ENCODE data around the gene MRPL33.

The MRPL33 gene

DNA sequence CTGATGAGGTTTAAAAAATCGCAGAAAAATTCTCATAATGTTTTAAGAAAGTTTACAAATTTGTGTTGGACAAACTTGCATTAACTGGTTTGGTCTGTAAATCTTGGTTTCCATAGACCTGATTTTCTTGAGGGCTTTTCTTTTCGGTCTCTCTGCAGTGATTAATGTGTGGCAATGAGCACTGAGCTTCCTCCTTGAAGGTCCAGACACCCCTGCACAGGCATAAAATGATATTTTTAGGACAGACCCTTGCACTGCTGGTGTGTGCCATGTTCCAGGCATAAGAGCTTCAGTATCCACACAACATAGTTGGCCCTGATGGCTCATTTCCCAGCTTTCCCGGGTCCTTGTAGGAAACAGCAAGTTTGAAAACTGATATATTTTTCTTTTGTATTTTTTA lies 33.7 kb downstream of the MRPL33 start:
- Mint-ChIP-seq H3K4me3 (no peak overlapping the region), H3K27me3 (ENCODE audit: low read depth) (peaks cover 2% of the 10 kb centered on the region), H3K4me1 (ENCODE audit: low read depth) (peaks cover 3% of the 10 kb centered on the region), H3K9me3 (no peaks in the 10 kb centered on the region), H3K27ac (no peak overlapping the region), H3K36me3 (ENCODE audit: low read depth) (no peaks in the 10 kb centered on the region)

DNA sequence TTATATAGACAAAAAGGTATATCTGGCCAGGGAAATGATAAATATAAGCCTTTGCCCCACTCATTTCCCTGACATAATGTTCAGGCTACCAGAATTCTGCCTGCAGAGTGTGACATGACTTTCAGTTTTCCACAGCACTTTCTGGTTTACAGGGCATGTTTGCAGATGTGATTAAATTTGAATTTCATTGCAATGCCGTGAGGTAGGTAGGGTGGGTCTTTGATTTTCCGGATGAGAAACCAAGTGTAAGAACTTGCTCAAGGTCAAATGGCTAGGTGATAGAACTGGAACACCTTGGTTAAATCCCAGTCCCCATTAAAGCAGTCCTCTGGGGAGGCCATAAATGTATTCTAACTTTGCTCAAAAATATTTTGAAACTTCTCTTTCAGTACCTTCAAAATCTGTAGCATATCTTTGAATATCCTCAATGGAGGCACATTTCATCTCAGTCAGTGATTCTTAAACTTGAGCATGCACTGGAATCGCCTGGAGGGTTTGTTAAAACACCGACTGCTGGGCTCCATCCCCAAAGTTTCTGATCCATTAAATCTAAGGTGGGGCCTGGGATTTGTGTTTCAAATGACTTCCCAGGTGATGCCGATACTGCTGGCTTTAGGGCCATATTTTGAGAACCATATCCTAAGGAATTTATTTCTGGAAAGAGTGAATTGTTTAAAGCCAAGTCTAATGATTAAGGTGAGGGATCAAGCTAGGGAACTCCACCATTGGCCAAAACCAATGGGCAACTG lies 35.0 kb downstream of the MRPL33 start:
- no peak overlapping the region for H3K27ac Mint-ChIP-seq
- H3K9me3 Mint-ChIP-seq, result no peaks in the 10 kb centered on the region
- H3K27me3 Mint-ChIP-seq (ENCODE audit: low read depth), result peaks cover 4% of the 10 kb centered on the region
- H3K36me3 Mint-ChIP-seq (ENCODE audit: low read depth), result no peaks in the 10 kb centered on the region
- no peak overlapping the region for H3K4me3 Mint-ChIP-seq
- peaks cover 3% of the 10 kb centered on the region for H3K4me1 Mint-ChIP-seq (ENCODE audit: low read depth)

DNA sequence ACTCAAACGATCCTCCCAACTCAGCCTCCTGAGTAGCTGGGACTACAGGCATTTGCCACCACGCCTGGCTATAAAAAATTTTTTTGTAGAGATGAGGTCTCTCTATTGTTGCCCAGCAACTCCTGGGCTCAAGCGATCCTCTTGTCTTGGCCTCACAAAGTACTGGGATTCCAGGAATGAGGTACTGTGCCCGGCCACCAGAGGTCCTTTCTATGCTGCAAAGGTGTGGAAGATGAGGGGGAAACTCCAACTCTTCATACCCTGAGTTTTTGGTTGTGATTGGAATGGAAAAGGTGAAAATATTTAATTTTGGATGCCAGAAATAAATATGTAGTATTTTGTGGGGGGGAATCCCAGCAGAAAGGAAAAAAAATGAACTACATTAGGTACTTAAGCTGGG lies 36.0 kb downstream of the MRPL33 start:
- H3K9me3 Mint-ChIP-seq, result no peaks in the 10 kb centered on the region
- no peak overlapping the region for H3K27ac Mint-ChIP-seq
- no peak overlapping the region for H3K4me3 Mint-ChIP-seq
- peaks cover 7% of the 10 kb centered on the region for H3K27me3 Mint-ChIP-seq (ENCODE audit: low read depth)
- peaks cover 5% of the 10 kb centered on the region for H3K4me1 Mint-ChIP-seq (ENCODE audit: low read depth)
- H3K36me3 Mint-ChIP-seq (ENCODE audit: low read depth), result no peaks in the 10 kb centered on the region

DNA sequence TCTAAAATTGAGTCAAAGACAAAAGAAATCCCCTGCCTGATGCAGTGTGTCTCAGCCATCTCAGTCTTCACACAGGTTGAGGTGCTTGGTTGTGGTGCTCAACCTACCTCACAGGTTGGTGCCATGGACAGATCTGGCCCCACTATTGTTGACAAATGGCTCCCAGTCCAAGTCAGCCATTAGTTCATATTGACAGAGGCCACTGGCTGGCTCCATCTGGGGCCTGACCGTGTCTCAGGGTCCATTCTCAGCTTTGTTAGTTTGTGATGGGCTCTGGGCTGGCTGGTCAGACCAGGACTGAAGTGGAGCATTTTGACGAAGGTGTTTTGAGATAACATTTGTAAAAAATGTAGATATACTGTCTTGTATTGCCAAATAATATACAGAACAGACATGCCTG lies 36.9 kb downstream of the MRPL33 start:
- H3K4me1 Mint-ChIP-seq (ENCODE audit: low read depth), result peaks cover 5% of the 10 kb centered on the region

DNA sequence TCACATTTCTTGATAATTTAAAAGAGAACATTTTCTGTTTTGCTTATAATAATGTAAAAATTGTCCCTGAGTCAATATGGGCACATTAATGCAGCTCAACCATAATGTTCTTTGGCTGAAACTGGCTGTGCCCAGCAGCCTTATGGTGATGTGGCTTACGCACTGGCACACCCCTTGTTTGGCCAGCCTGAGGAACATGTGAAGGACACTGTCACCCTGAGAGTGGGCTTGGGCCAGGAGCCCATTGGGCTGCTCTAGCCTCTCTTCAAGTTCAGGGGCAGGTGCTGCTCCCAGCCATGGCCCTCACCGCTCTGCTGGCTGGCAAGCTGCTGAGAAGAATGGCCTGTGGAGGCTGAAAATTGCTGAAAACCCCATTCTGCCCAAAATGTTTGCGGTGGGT lies 37.5 kb downstream of the MRPL33 start:
- Mint-ChIP-seq H3K27ac (no peak overlapping the region), H3K36me3 (ENCODE audit: low read depth) (no peaks in the 10 kb centered on the region), H3K27me3 (ENCODE audit: low read depth) (peaks cover 7% of the 10 kb centered on the region), H3K4me1 (ENCODE audit: low read depth) (peaks cover 5% of the 10 kb centered on the region), H3K9me3 (no peaks in the 10 kb centered on the region), H3K4me3 (no peak overlapping the region)

More for the DNA sequence above, 36.9 kb downstream of the MRPL33 start:
- H3K27me3 Mint-ChIP-seq (ENCODE audit: low read depth), result peaks cover 7% of the 10 kb centered on the region
- no peak overlapping the region for H3K4me3 Mint-ChIP-seq
- H3K36me3 Mint-ChIP-seq (ENCODE audit: low read depth), result no peaks in the 10 kb centered on the region
- no peaks in the 10 kb centered on the region for H3K9me3 Mint-ChIP-seq
- no peak overlapping the region for H3K27ac Mint-ChIP-seq

DNA sequence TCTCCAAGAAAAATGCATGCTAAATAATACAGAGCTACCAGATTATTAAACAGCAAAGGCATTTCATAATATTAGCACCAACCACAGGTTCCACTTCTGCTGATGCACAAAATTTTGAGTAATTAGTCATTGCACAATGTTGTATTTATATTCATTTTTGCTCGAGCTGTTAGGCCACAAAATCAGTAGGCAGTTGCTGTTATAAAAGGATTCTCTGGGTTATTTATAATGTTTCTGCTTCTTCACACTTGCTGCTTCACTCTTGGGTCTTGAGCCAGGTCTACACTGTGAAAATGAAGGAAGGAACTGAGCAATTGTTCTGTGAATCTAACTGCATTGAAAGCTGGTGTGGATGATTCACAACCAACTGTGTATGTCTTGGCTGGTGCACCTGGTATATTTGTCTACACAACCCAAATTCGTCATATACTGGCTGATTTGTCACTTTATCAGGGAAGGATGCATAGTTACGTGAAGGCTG lies 38.3 kb downstream of the MRPL33 start:
- H3K36me3 Mint-ChIP-seq (ENCODE audit: low read depth), result no peaks in the 10 kb centered on the region
- H3K4me3 Mint-ChIP-seq, result no peak overlapping the region
- no peak overlapping the region for H3K27ac Mint-ChIP-seq
- H3K27me3 Mint-ChIP-seq (ENCODE audit: low read depth), result peaks cover 11% of the 10 kb centered on the region
- H3K9me3 Mint-ChIP-seq, result no peaks in the 10 kb centered on the region
- H3K4me1 Mint-ChIP-seq (ENCODE audit: low read depth), result peaks cover 5% of the 10 kb centered on the region

DNA sequence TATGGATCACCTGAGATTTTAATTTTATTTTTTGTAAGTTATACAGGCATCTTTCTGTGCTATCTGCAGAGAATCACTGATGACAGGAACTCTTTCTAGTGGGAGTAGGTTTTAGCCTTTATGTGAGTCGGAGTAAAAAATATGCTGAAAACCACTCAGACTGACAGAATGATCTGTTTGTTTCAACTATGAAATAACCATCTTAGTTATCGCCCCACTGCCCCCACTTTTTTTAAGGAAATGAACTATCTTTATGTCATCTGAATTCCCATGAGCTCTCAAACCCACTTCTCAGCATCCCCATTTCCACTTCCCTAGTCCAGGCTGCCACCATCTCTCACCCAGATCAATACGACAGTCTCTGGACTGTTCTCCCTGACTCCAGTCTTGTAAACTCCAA lies 38.9 kb downstream of the MRPL33 start:
- Mint-ChIP-seq H3K4me3 (no peak overlapping the region), H3K9me3 (no peaks in the 10 kb centered on the region), H3K4me1 (ENCODE audit: low read depth) (peaks cover 5% of the 10 kb centered on the region), H3K27me3 (ENCODE audit: low read depth) (peaks cover 11% of the 10 kb centered on the region), H3K36me3 (ENCODE audit: low read depth) (no peaks in the 10 kb centered on the region), H3K27ac (no peak overlapping the region)

DNA sequence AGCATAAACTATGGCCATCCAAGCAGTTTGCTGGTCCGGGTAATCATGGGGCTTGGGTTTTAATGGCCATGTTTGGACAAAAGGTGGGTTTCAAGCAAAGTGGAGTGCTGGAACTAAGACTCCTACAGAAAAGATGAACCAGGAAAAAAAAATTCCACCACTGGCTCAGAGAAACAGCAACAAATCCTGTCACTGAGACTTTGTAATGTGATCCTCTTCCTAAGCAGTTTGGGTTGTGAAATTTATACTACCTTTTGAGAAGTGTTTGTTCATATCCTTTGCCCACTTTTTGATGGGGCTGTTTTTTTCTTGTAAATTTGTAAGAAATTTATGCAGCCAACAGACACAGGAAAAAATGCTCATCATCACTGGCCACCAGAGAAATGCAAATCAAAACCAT lies 40.2 kb downstream of the MRPL33 start:
- H3K4me1 Mint-ChIP-seq (ENCODE audit: low read depth), result peaks cover 5% of the 10 kb centered on the region
- H3K36me3 Mint-ChIP-seq (ENCODE audit: low read depth), result no peaks in the 10 kb centered on the region
- H3K27ac Mint-ChIP-seq, result no peak overlapping the region
- H3K4me3 Mint-ChIP-seq, result no peak overlapping the region
- H3K27me3 Mint-ChIP-seq (ENCODE audit: low read depth), result peaks cover 11% of the 10 kb centered on the region
- no peaks in the 10 kb centered on the region for H3K9me3 Mint-ChIP-seq

DNA sequence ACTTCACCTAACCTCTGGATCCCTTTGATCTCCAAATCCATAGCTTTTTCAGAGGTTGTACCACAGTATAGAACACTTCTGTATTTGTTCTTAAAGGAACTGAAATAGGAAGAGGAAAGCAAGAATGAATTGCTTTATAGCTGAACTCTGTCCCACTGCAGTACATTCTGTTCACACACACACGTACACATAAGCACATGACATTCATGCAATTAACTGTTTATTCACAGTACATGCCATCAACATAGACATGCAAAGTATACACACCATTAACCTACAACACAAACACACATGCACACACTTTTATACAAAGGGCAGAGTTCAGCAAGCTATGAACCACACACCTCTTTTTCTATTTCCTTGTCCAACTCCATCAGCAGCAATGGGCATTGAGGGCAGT lies 43.2 kb downstream of the MRPL33 start:
- Mint-ChIP-seq H3K27me3 (ENCODE audit: low read depth) (peaks cover 11% of the 10 kb centered on the region), H3K27ac (no peak overlapping the region), H3K4me1 (ENCODE audit: low read depth) (peaks cover 5% of the 10 kb centered on the region), H3K4me3 (no peak overlapping the region), H3K36me3 (ENCODE audit: low read depth) (no peaks in the 10 kb centered on the region), H3K9me3 (no peaks in the 10 kb centered on the region)

DNA sequence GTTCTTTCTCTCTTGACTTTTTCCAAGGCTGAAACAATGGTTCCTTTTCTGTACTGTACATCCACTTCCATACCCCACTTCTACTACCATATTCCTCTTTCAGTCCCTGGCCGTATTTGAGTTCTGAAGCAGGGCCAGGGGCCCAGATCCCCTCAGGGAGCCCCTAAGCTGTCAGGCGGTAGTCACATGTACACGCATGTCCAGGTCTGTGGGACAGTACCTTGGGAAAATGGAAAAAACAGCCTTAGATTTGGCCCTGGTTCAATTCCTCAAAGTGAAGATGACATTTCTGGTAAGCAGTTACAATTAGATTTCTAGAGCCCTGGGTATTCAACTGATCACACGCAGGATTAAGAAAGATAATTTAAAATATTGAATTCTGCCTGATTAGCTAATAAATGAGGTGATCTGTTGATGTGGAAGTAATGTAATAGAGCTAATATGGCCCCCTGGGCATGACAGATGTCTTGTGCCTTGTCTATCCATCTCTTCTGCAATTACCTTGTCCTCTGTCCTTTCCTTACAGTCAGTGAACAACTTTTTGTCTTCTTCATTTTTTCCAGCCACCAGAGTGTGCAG lies 44.4 kb downstream of the MRPL33 start:
- Mint-ChIP-seq H3K4me1 (ENCODE audit: low read depth) (peaks cover 3% of the 10 kb centered on the region), H3K27ac (no peak overlapping the region), H3K36me3 (ENCODE audit: low read depth) (no peaks in the 10 kb centered on the region), H3K4me3 (no peak overlapping the region), H3K27me3 (ENCODE audit: low read depth) (peaks cover 7% of the 10 kb centered on the region), H3K9me3 (no peaks in the 10 kb centered on the region)

DNA sequence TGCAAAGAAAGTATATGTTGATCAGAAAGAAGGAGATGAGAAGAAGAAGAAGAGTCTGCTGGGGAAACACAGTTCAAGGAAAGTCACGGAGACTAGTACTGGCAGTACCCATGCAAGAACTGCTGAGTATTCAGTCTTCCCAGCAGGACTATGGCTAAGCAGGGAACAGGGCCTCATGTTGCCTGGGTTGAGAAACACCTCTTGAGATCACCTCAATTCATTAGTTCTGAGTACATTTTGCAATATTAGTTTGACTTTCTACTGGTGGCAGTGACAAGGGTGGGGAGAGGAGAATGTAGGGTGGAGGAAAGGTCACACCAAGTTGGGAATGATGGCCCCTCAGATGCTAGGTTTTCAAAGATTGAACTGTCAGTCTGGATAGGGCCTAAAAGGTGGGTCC lies 50.5 kb downstream of the MRPL33 start:
- H3K27ac Mint-ChIP-seq, result no peak overlapping the region
- no peaks in the 10 kb centered on the region for H3K4me1 Mint-ChIP-seq (ENCODE audit: low read depth)
- H3K9me3 Mint-ChIP-seq, result peaks cover 15% of the 10 kb centered on the region
- H3K4me3 Mint-ChIP-seq, result no peak overlapping the region
- peaks cover 3% of the 10 kb centered on the region for H3K27me3 Mint-ChIP-seq (ENCODE audit: low read depth)
- H3K36me3 Mint-ChIP-seq (ENCODE audit: low read depth), result no peaks in the 10 kb centered on the region

DNA sequence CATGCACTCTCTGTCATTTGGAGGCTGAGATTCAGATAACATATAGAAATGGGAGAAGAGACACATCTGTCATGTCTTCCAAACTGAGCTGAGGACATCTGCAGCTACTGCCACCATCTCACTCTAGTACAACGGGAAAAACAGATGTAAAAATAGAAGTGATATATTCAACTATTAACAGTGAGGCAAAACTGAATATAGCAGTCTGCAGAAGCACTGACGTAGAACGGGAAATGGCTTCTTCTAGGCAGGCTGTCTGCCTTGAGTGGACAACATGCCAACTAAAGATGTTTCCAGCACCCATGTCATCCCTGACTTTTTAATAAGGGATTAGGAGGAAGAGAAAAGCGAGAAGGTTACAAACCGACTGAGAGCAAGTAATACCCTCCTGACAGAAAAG lies 51.6 kb downstream of the MRPL33 start:
- no peaks in the 10 kb centered on the region for H3K4me1 Mint-ChIP-seq (ENCODE audit: low read depth)
- peaks cover 3% of the 10 kb centered on the region for H3K27me3 Mint-ChIP-seq (ENCODE audit: low read depth)
- H3K36me3 Mint-ChIP-seq (ENCODE audit: low read depth), result no peaks in the 10 kb centered on the region
- H3K4me3 Mint-ChIP-seq, result no peak overlapping the region
- H3K9me3 Mint-ChIP-seq, result peaks cover 15% of the 10 kb centered on the region
- H3K27ac Mint-ChIP-seq, result no peak overlapping the region

DNA sequence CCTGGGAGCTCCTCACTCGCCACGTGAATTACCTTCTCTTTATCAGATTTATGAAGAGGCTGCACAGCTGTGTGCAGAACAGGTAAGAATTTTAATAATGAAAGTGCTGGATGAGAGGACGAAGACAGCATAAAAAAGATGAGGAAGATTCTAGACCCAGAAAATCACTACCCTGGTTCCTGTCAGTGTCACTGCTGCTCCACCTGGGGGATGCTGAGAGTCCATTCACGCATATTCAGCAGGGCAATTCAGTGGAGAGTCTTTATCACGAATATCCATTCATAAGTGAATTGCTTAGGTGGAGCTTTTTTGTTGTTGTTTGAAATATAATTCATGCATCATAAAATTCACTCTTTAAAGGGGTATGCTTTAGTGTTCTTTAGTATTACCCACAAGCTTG lies 52.0 kb downstream of the MRPL33 start:
- Mint-ChIP-seq H3K4me1 (ENCODE audit: low read depth) (no peaks in the 10 kb centered on the region), H3K27me3 (ENCODE audit: low read depth) (peaks cover 3% of the 10 kb centered on the region), H3K27ac (no peak overlapping the region), H3K4me3 (no peak overlapping the region), H3K9me3 (peaks cover 15% of the 10 kb centered on the region), H3K36me3 (ENCODE audit: low read depth) (no peaks in the 10 kb centered on the region)

DNA sequence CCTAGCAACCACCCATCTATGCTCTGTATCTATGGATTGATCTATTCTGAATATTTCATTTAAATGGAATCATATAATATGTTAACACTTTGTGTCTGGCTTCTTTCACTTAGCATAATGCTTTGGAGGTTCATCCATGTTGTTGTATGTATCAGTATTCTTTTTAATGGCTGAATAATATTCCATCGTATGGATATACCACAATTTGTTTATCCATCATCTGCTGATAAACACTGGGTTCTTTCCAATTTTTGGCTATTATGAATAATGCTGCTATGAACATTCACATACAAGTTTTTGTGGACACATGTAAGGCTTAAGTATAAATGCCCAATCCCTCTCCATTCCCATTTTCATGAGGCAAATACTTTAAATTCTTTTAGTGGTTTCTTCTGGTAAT lies 52.9 kb downstream of the MRPL33 start:
- no peak overlapping the region for H3K27ac Mint-ChIP-seq
- H3K9me3 Mint-ChIP-seq, result peaks cover 15% of the 10 kb centered on the region
- H3K4me3 Mint-ChIP-seq, result no peak overlapping the region

DNA sequence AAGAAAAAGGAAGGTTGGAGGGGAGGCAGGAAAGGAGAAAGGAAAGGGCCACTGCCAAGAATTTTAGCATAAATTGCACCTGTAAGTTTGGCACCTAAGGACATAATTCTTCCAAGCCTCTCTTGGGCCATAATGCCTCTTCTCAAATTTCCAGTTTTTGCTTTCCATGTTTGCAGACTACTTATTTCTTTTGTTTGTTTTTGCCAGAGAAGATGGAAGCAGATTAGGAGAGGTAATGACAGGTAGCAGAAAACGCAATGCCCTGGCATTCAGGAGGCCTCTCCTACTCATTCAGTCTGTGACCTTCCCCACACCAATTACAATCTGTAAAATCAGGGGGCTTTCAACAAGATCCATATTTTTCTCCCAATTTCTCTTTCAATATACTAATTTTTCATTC lies 56.8 kb downstream of the MRPL33 start:
- Mint-ChIP-seq H3K27me3 (ENCODE audit: low read depth) (no peaks in the 10 kb centered on the region), H3K36me3 (ENCODE audit: low read depth) (peaks cover 1% of the 10 kb centered on the region), H3K4me3 (no peak overlapping the region), H3K9me3 (peaks cover 15% of the 10 kb centered on the region), H3K4me1 (ENCODE audit: low read depth) (no peaks in the 10 kb centered on the region), H3K27ac (no peak overlapping the region)

More for the DNA sequence above, 52.9 kb downstream of the MRPL33 start:
- H3K27me3 Mint-ChIP-seq (ENCODE audit: low read depth), result peaks cover 3% of the 10 kb centered on the region
- no peaks in the 10 kb centered on the region for H3K4me1 Mint-ChIP-seq (ENCODE audit: low read depth)
- H3K36me3 Mint-ChIP-seq (ENCODE audit: low read depth), result no peaks in the 10 kb centered on the region

Measured in T-helper 1 cell treated with Interleukin-12 subunit alpha and Interleukin-12 subunit beta and Interleukin-4 antibody, amounts not matched to agents 30 μg/mL and 1 μg/mL, for 36 hours (primary cell).